H1 (cell line): ENCODE measurements around the gene EAPP. TPM values are rescaled to one million over a fixed set of nuclear protein-coding genes. Genes with fewer than 3 reads are reported as not detected.
"Not testable (repeated sequence)": the region's sequence is repeated elsewhere in the genome, so short reads cannot be mapped to it uniquely, and the experiment has no call there.

ENCODE experiments used
- CTCF ChIA-PET: fragments of 300-600 bp; sonication (Branson Sonifier 250); formaldehyde crosslinking; loops from one replicate; lab custom pipeline; 2021; ENCODE audit not compliant: partially characterized antibody; lab: Charles Lee
- POLR2A ChIA-PET: fragments of 300-600 bp; sonication (Branson Sonifier 250); formaldehyde crosslinking; loops from one replicate; lab custom pipeline; 2021; ENCODE audit warnings: inconsistent platforms; ENCODE audit not compliant: partially characterized antibody; lab: Charles Lee
- DNase-seq, 2 experiments: peaks; one replicate each; pipeline versions ENCODE4 v3.0.0 to v3.0.0-alpha.2; 2010 to 2022; ENCODE audit warnings: low spot score in 2 of 2, low read depth in 1 of 2, mixed read lengths in 1 of 2
- FAIRE-seq: peaks from 2 replicates; lab custom pipeline; 2011; peaks lifted over from hg19 to GRCh38; lab: Jason Lieb, UNC
- H2AFZ ChIP-seq: 2 replicates; pipeline ENCODE4 v1.8.1; 2012; ENCODE audit warnings: low read length, inconsistent platforms
- H2AK5ac ChIP-seq: 2 replicates; pipeline ENCODE4 v1.6.1; 2013; ENCODE audit warnings: low read depth, low read length
- H2BK120ac ChIP-seq: replicated peaks from 2 replicates; pipeline ENCODE3; 2013; ENCODE audit warnings: low read depth, low read length, inconsistent platforms
- H2BK12ac ChIP-seq: 2 replicates; pipeline ENCODE4 v1.6.1; 2013; ENCODE audit warnings: low read depth, low read length
- H2BK15ac ChIP-seq: 2 replicates; pipeline ENCODE4 v1.6.1; 2013; ENCODE audit warnings: low read length
- H2BK20ac ChIP-seq: 2 replicates; pipeline ENCODE4 v1.6.1; 2013; ENCODE audit warnings: low read length
- H2BK5ac ChIP-seq: 2 replicates; pipeline ENCODE4 v1.6.1; 2013; ENCODE audit warnings: low read depth, low read length
- H3K14ac ChIP-seq: 2 replicates; pipeline ENCODE4 v1.6.1; 2013; ENCODE audit warnings: inconsistent platforms; ENCODE audit not compliant: insufficient read length
- H3K18ac ChIP-seq: 2 replicates; pipeline ENCODE4 v1.6.1; 2013; ENCODE audit warnings: low read length; ENCODE audit errors: extremely low read depth
- H3K23ac ChIP-seq: 2 replicates; pipeline ENCODE4 v1.6.1; 2013; ENCODE audit warnings: inconsistent platforms; ENCODE audit not compliant: insufficient read length
- H3K23me2 ChIP-seq: 2 replicates; pipeline ENCODE4 v1.6.1; 2013; ENCODE audit warnings: low read depth, low read length
- H3K27ac ChIP-seq: 2 replicates; pipeline ENCODE4 v1.6.1; 2011; ENCODE audit warnings: low read depth, low read length, inconsistent platforms
- H3K27me3 ChIP-seq, 4 experiments: replicated peaks in 1 of 4; 1 replicate in 1 of 4; 2 replicates in 3 of 4; pipeline versions ENCODE4 v1.6.1 to v1.8.1; 2011 to 2013; ENCODE audit warnings: low read length in 3 of 4, mild to moderate bottlenecking in 3 of 4, inconsistent platforms in 2 of 4, mixed read lengths in 2 of 4, moderate library complexity in 1 of 4; ENCODE audit not compliant: control insufficient read depth in 3 of 4, insufficient read depth in 3 of 4; ENCODE audit errors: extremely low read depth in 1 of 4
- H3K36me3 ChIP-seq, 4 experiments: 2 replicates each; pipeline versions ENCODE4 v1.6.1 to v1.8.1; 2011 to 2013; ENCODE audit warnings: mild to moderate bottlenecking in 4 of 4, low read length in 3 of 4, moderate library complexity in 2 of 4, control low read depth in 1 of 4, inconsistent platforms in 1 of 4; ENCODE audit not compliant: insufficient read depth in 4 of 4, control insufficient read depth in 2 of 4
- H3K4ac ChIP-seq: replicated peaks from 2 replicates; pipeline ENCODE3; 2013; ENCODE audit warnings: low read length, low read depth, mixed read lengths, inconsistent platforms; ENCODE audit not compliant: insufficient read length
- H3K4me1 ChIP-seq, 4 experiments: replicated peaks in 1 of 4; 1 replicate in 1 of 4; 2 replicates in 3 of 4; pipeline versions ENCODE4 v1.6.1 to v1.8.1; 2011 to 2013; ENCODE audit warnings: low read length in 3 of 4, inconsistent platforms in 2 of 4, mixed read lengths in 1 of 4; ENCODE audit not compliant: insufficient read depth in 4 of 4, control insufficient read depth in 3 of 4
- H3K4me2 ChIP-seq, 2 experiments: 2 replicates each; pipeline versions ENCODE4 v1.6.1 to v1.8.1; 2011 to 2013; ENCODE audit warnings: low read depth in 2 of 2, low read length in 2 of 2, control low read depth in 1 of 2, inconsistent platforms in 1 of 2, mild to moderate bottlenecking in 1 of 2; ENCODE audit not compliant: insufficient read depth in 1 of 2
- H3K4me3 ChIP-seq, 4 experiments: fragments of 200-600, 300-600 bp in 1 of 4; sonication (generic), shearing (Covaris generic), sonication (Bioruptor Twin) in 1 of 4; 2 replicates each; pipeline versions ENCODE4 v1.5.1 to v1.8.1; 2011 to 2016; ENCODE audit warnings: low read length in 4 of 4, low read depth in 3 of 4, control low read depth in 2 of 4, inconsistent platforms in 2 of 4, mild to moderate bottlenecking in 2 of 4, mixed read lengths in 1 of 4, moderate library complexity in 1 of 4; ENCODE audit not compliant: insufficient read depth in 2 of 4; ENCODE audit errors: extremely low read depth in 1 of 4
- H3K56ac ChIP-seq: replicated peaks from 2 replicates; pipeline ENCODE3; 2013; ENCODE audit warnings: low read depth, mild to moderate bottlenecking, mixed read lengths, low read length, inconsistent platforms; ENCODE audit not compliant: insufficient read length
- H3K79me1 ChIP-seq: 2 replicates; pipeline ENCODE4 v1.6.1; 2013; ENCODE audit warnings: low read depth, low read length, control low read depth
- H3K79me2 ChIP-seq, 2 experiments: 2 replicates each; pipeline versions ENCODE4 v1.6.1 to v1.8.1; 2012 to 2013; ENCODE audit warnings: low read length in 2 of 2, mild to moderate bottlenecking in 2 of 2, inconsistent platforms in 1 of 2; ENCODE audit not compliant: insufficient read depth in 2 of 2, control insufficient read depth in 1 of 2
- H3K9ac ChIP-seq, 4 experiments: replicated peaks in 1 of 4; 1 replicate in 1 of 4; 2 replicates in 3 of 4; pipeline versions ENCODE4 v1.6.1 to v1.8.1; 2011 to 2013; ENCODE audit warnings: low read depth in 3 of 4, low read length in 3 of 4, control low read depth in 2 of 4, mild to moderate bottlenecking in 2 of 4, moderate library complexity in 2 of 4, inconsistent platforms in 1 of 4; ENCODE audit errors: extremely low read depth in 1 of 4
- H3K9me3 ChIP-seq, 2 experiments: 2 replicates each; pipeline versions ENCODE4 v1.6.1 to v1.8.1; 2012 to 2013; ENCODE audit warnings: mild to moderate bottlenecking in 2 of 2, moderate library complexity in 2 of 2, control low read depth in 1 of 2, inconsistent platforms in 1 of 2, low read depth in 1 of 2, low read length in 1 of 2, mixed read lengths in 1 of 2; ENCODE audit not compliant: insufficient read depth in 2 of 2
- H4K20me1 ChIP-seq, 2 experiments: replicated peaks in 1 of 2; 2 replicates each; pipeline versions ENCODE3 to v1.8.1; 2011 to 2013; ENCODE audit warnings: inconsistent platforms in 2 of 2, low read length in 2 of 2, mild to moderate bottlenecking in 1 of 2; ENCODE audit not compliant: insufficient read depth in 2 of 2, control insufficient read depth in 1 of 2
- H4K5ac ChIP-seq: 2 replicates; pipeline ENCODE4 v1.6.1; 2013; ENCODE audit warnings: low read length, low read depth, mixed read lengths, inconsistent platforms; ENCODE audit not compliant: insufficient read length
- H4K8ac ChIP-seq: 2 replicates; pipeline ENCODE4 v1.8.0; 2013; ENCODE audit warnings: mild to moderate bottlenecking, moderate library complexity, low read length, inconsistent platforms; ENCODE audit not compliant: insufficient read depth; ENCODE audit errors: extremely low read depth
- H4K91ac ChIP-seq: replicated peaks from 2 replicates; pipeline ENCODE3; 2013; ENCODE audit warnings: low read length, mixed read lengths, inconsistent platforms; ENCODE audit not compliant: insufficient read length
- WGBS, 2 experiments: shearing (Covaris generic) in 1 of 2; methylation state at CpG; one replicate each; pipeline versions ENCODE4 v1.1.6 to v1.1.7; 2013 to 2015; ENCODE audit warnings: low lambda C conversion rate in 2 of 2, mixed read lengths in 2 of 2, inconsistent platforms in 1 of 2, low coverage in 1 of 2, missing lambda C conversion rate in 1 of 2; ENCODE audit not compliant: insufficient replicate concordance in 2 of 2, insufficient coverage in 1 of 2, insufficient read length in 1 of 2; ENCODE audit errors: extremely low coverage in 1 of 2, missing lambda C conversion rate in 1 of 2; 5-methylcytosine and 5-hydroxymethylcytosine counted together
- polyA plus RNA-seq, 7 experiments: library from polyadenylated mRNA; depleted of rRNA in 3 of 7; stranded (reverse) in 5 of 7; unstranded in 2 of 7; fragments of >200 nt in 5 of 7; fragments of 200-250 nt in 2 of 7; gene quantifications; 1 replicate in 5 of 7; 2 replicates in 1 of 7; 4 replicates in 1 of 7; pipeline versions ENCODE4 v1.2.1 to v1.2.3, GENCODE V29; 2011 to 2013; ENCODE audit warnings: missing spikeins in 2 of 7, mixed read lengths in 2 of 7
- total RNA-seq: library from RNA; stranded (reverse); fragmentation: NEBNext Ultra II Directional; extraction: Animal tissue kit (Norgen Biotek cat#: 25700); gene quantifications from 2 replicates; pipeline ENCODE4 v1.2.1, GENCODE V29; 2021

EAPP gene
- total and polyA plus RNA-seq, 2 of the 8 experiments (the other 6 are each of a cell fraction or from before 2014, with no cell fraction given) = 18.3 to 28.7 TPM

DNA sequence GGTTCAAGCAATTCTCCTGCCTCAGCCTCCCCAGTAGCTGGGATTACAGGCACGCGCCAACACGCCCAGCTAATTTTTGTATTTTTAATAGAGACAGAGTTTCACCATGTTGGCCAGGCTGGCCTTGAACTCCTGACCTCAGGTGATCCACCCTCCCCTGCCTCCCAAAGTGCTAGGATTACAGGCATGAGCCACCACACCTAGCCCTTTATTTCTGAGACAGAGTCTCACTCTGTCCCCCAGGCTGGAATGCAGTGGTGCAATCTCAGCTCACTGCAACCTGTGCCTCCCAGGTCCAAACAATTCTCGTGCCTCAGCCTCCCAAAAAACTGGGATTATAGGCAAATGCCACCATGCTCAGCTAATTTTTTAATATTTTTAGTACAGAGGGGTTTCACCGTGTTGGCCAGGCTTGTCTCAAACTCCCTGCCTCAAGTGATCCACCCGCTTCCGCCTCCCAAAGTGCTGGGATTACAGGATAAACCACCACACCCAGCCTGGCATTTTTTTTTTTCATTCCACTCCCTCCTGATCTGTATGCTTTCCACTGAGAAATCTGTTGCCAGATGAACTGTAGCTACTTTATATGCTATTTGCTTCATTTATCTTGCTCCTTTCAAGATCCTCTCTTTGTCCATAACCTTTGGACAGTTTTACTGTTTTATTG is 19.1 kb downstream of the EAPP start:
- H3K56ac ChIP-seq, H3K4me1 ChIP-seq, H2BK12ac ChIP-seq, H3K18ac ChIP-seq, H4K5ac ChIP-seq, H3K23me2 ChIP-seq, H2BK20ac ChIP-seq, H2BK5ac ChIP-seq, H3K79me1 ChIP-seq, H2BK15ac ChIP-seq, DNase-seq, H4K20me1 ChIP-seq, H3K9me3 ChIP-seq, H4K91ac ChIP-seq, H3K79me2 ChIP-seq, H3K27ac ChIP-seq, H4K8ac ChIP-seq, H3K9ac ChIP-seq, H3K4ac ChIP-seq, H2AFZ ChIP-seq, H3K23ac ChIP-seq, FAIRE-seq, H3K4me2 ChIP-seq, H3K14ac ChIP-seq, H3K4me3 ChIP-seq, H2BK120ac ChIP-seq, H2AK5ac ChIP-seq, H3K27me3 ChIP-seq: not testable (repeated sequence)
- peaks cover 10 to 41% (median 32%) of the 10 kb centered on the region in 4 experiments for H3K36me3 ChIP-seq
- WGBS, 2 experiments = 92% methylated on average over 7 of the region's 7 CpGs; no CpG with 5 or more reads in 1 of the 2 experiments
- ChIA-PET CTCF (interaction anchor here (0.9 to 1.5 kb wide), 3 partner anchors 9 to 17 kb away, joined by 3 read pairs; no protein-coding TSS in a partner anchor), POLR2A (interaction anchor here (0.8 kb wide), 1 partner anchor 77 kb away, joined by 7 read pairs; no protein-coding TSS in a partner anchor)
